ENCODE results near the gene ADRA1B. TPM values are rescaled to one million over a fixed set of nuclear protein-coding genes. Genes with fewer than 3 reads are reported as not detected.

The ADRA1B gene
- total RNA-seq, 1 experiment from 2014 or later: 8.3 TPM

- H3K27ac ChIP-seq (ENCODE audit: low read length): no peak overlapping the region
- H3K4me1 ChIP-seq (ENCODE audit: control insufficient read depth, insufficient read depth, low read length): no peaks in the 10 kb centered on the region; the same call in 1 of the 2 replicates
- H3K4me3 ChIP-seq (ENCODE audit: low read depth in 2 of 2, low read length in 2 of 2): no peak overlapping the region
- TF ChIP-seq REST (IDR thresholded peaks at IDR 0.05; ENCODE audit: insufficient read depth in 1 of 2, low read depth in 2 of 2, low read length in 1 of 2) (no peak), SIN3A (IDR thresholded peaks at IDR 0.05; ENCODE audit: borderline replicate concordance, insufficient read depth, low read depth, low read length) (no peak), TCF7L2 (IDR thresholded peaks at IDR 0.05; ENCODE audit: low read depth, low read length) (no peak), CTCF (IDR thresholded peaks at IDR 0.05) (no peak), POLR2AphosphoS5 (IDR thresholded peaks at IDR 0.05; ENCODE audit: low read depth, low read length) (no peak)
- intact Hi-C loops (cut with micrococcal nuclease; ENCODE audit: unreplicated experiment) (no loop called here), in situ Hi-C loops (cut with HindIII; ENCODE audit: low pct_unique_long_range_greater_than_20kb, low sequenced_read_pairs) (no loop called here)
- H3K27me3 ChIP-seq (ENCODE audit: control insufficient read depth, insufficient read depth, low read length): no peaks in the 10 kb centered on the region
- H3K36me3 ChIP-seq (ENCODE audit: control insufficient read depth, insufficient read depth, low read length): no peaks in the 10 kb centered on the region
- no peaks in the 10 kb centered on the region for H3K9me3 ChIP-seq (ENCODE audit: control insufficient read depth, insufficient read depth, low read depth, low read length)
- no TSS peak for BruUV-seq (replicated peaks)
- ATAC-seq (no peak), DNase-seq (ENCODE audit: low read depth, low spot score) (no peak)
- ChIA-PET POLR2A (no interaction called here), CTCF (no interaction called here)
Measured at GRCh38 chr5:159894149-159894720, 22.0 kb upstream of the ADRA1B start.

GRCh38 chr5:159897786-159898393 lies 18.4 kb upstream of the ADRA1B start:
- BruUV-seq (replicated peaks): no TSS peak
- CTCF ChIA-PET: no interaction called here
- intact Hi-C loops (cut with micrococcal nuclease; ENCODE audit: unreplicated experiment): no loop called here
- POLR2A ChIA-PET: no interaction called here
- Histone ChIP-seq H3K9me3 (ENCODE audit: control insufficient read depth, insufficient read depth, low read depth, low read length) (no peaks in the 10 kb centered on the region), H3K36me3 (ENCODE audit: control insufficient read depth, insufficient read depth, low read length) (no peaks in the 10 kb centered on the region), H3K27ac (ENCODE audit: low read length) (no peak overlapping the region), H3K27me3 (ENCODE audit: control insufficient read depth, insufficient read depth, low read length) (no peaks in the 10 kb centered on the region), H3K4me3 (ENCODE audit: low read depth in 2 of 2, low read length in 2 of 2) (no peak overlapping the region), H3K4me1 (ENCODE audit: control insufficient read depth, insufficient read depth, low read length) (peaks cover 11% of the 10 kb centered on the region)
- DNase-seq (ENCODE audit: low read depth, low spot score): no peak
- in situ Hi-C loops (cut with HindIII; ENCODE audit: low pct_unique_long_range_greater_than_20kb, low sequenced_read_pairs): no loop called here
- ATAC-seq: no peak
- TF ChIP-seq TCF7L2 (IDR thresholded peaks at IDR 0.05; ENCODE audit: low read depth, low read length) (no peak), SIN3A (IDR thresholded peaks at IDR 0.05; ENCODE audit: borderline replicate concordance, insufficient read depth, low read depth, low read length) (no peak), CTCF (IDR thresholded peaks at IDR 0.05) (no peak), POLR2AphosphoS5 (IDR thresholded peaks at IDR 0.05; ENCODE audit: low read depth, low read length) (no peak), REST (IDR thresholded peaks at IDR 0.05; ENCODE audit: insufficient read depth in 1 of 2, low read depth in 2 of 2, low read length in 1 of 2) (no peak)

Data from Panc1 (cell line).